Progenitor cell of endocrine pancreas (in vitro differentiated cells): ENCODE measurements around the gene SLC6A8. TPM values are rescaled to one million over a fixed set of nuclear protein-coding genes. Genes with fewer than 3 reads are reported as not detected.

Experiments
- DNase-seq: peaks from one replicate; pipeline ENCODE4 v3.0.0; 2021; ENCODE audit warnings: low spot score; ENCODE audit not compliant: unreplicated experiment
- H3K27ac Mint-ChIP-seq: 2 replicates; pipeline ENCODE4 v1.8.0; 2021; ENCODE audit warnings: mild to moderate bottlenecking, moderate library complexity, mixed read lengths
- H3K27me3 Mint-ChIP-seq: 2 replicates; pipeline ENCODE4 v1.8.0; 2021; ENCODE audit warnings: mixed read lengths
- H3K36me3 Mint-ChIP-seq: 2 replicates; pipeline ENCODE4 v1.8.0; 2022; ENCODE audit warnings: mixed read lengths; ENCODE audit not compliant: insufficient read depth
- H3K4me1 Mint-ChIP-seq: 2 replicates; pipeline ENCODE4 v1.8.0; 2021; ENCODE audit warnings: low read depth, mixed read lengths
- H3K4me3 Mint-ChIP-seq: 2 replicates; pipeline ENCODE4 v1.8.0; 2021; ENCODE audit warnings: low read depth, mild to moderate bottlenecking, moderate library complexity, mixed read lengths
- H3K9me3 Mint-ChIP-seq: 2 replicates; pipeline ENCODE4 v1.8.0; 2021; ENCODE audit warnings: low read depth, mixed read lengths
- total RNA-seq: library from RNA; stranded (reverse); gene quantifications from 2 replicates; pipeline ENCODE4 v1.2.1, GENCODE V29; 2021
- TF ChIP-seq, protein P1 (sequence below): fragments of 200-600 bp; sonication (generic); IDR thresholded peaks from one replicate; pipeline ENCODE4 v1.5.0; 2021; ENCODE audit warnings: antibody characterized with exemption, mild to moderate bottlenecking; ENCODE audit not compliant: unreplicated experiment

The SLC6A8 gene
- total RNA-seq, 1 donor from 2014 or later = 52.2 TPM

DNA sequence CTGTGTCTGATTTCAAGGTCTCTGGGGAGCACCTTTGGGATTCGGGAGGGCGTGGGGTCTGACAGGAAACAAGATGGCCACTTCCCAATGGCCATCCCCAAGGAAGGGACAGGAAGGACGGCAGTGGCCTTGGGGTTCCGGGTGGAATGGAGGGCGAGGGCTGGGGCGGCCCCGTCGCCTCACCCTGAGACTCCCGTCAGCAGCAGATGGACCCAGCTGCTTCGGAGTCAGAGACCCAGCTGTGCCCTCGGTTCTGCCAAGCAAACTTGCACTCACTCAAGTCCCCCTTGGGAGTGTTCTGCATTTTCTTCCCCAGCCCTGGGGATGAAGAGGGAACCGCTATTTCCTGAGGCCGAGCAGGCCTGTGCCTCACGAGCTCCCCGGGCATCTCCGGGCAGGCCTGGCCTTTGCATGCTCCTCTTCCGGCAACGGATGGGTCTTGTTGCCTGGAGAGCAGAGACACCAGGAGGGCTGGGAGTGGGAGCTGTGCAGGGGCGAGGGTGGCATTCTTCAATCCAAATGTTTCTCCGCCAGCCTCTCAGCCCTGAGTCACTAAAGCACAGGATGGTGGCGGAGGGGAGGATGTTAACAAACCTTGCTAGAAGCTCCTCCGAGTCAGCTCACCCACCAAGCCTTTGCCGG lies 47.6 kb upstream of the SLC6A8 start:
- Mint-ChIP-seq H3K36me3 (no peaks in the 10 kb centered on the region), H3K27ac (no peak overlapping the region), H3K4me3 (no peak overlapping the region), H3K4me1 (peaks cover 18% of the 10 kb centered on the region), H3K27me3 (peaks cover 11% of the 10 kb centered on the region), H3K9me3 (no peaks in the 10 kb centered on the region)
- DNase-seq = no peak
- TF ChIP-seq, protein P1, sequence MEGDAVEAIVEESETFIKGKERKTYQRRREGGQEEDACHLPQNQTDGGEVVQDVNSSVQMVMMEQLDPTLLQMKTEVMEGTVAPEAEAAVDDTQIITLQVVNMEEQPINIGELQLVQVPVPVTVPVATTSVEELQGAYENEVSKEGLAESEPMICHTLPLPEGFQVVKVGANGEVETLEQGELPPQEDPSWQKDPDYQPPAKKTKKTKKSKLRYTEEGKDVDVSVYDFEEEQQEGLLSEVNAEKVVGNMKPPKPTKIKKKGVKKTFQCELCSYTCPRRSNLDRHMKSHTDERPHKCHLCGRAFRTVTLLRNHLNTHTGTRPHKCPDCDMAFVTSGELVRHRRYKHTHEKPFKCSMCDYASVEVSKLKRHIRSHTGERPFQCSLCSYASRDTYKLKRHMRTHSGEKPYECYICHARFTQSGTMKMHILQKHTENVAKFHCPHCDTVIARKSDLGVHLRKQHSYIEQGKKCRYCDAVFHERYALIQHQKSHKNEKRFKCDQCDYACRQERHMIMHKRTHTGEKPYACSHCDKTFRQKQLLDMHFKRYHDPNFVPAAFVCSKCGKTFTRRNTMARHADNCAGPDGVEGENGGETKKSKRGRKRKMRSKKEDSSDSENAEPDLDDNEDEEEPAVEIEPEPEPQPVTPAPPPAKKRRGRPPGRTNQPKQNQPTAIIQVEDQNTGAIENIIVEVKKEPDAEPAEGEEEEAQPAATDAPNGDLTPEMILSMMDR = no peak

DNA sequence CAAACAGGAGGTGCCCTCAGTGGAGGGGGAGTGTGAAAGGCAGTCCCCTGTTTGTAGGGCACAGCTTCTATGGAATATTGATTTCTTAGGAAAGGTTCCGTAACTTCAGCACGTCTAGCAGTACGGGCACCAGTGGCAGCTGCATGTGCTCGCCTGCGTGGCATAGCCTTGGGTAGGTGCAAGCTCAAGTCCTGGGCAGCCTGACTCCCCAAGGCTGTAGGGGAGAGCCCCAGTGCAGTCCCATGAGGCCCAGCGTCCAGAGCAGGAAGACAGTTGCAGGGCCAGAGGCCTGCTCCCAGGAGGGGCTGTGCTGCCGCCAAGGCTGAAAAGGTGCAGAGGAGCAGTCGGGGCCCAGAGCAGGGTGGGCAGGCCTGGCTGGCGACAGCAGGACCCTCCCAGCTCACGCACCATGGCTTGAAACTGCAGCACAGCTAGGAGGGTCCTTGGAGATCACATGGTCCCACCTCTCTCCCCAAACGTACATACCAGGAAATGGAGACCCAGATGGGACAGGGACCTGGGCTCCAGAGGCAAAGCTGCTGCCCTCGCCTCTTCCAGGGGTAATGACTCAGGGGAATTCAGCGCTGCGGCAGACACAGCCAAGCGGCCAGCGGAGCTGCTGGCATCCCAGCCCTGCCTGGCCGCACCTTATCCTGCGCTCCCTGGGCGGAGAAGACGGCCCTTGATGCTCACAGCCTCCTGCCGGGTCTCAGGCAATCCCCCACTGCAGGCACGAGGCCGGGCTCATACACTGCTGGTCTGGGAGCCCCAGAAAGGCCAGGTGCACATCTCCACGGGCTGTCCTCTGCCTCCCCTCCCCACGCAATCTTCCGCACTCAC lies 46.8 kb upstream of the SLC6A8 start:
- Mint-ChIP-seq H3K4me1 (peaks cover 21% of the 10 kb centered on the region), H3K4me3 (no peak overlapping the region), H3K27me3 (peaks cover 11% of the 10 kb centered on the region), H3K9me3 (no peaks in the 10 kb centered on the region), H3K27ac (no peak overlapping the region), H3K36me3 (no peaks in the 10 kb centered on the region)
- TF ChIP-seq, protein P1 = no peak
- DNase-seq = no peak

DNA sequence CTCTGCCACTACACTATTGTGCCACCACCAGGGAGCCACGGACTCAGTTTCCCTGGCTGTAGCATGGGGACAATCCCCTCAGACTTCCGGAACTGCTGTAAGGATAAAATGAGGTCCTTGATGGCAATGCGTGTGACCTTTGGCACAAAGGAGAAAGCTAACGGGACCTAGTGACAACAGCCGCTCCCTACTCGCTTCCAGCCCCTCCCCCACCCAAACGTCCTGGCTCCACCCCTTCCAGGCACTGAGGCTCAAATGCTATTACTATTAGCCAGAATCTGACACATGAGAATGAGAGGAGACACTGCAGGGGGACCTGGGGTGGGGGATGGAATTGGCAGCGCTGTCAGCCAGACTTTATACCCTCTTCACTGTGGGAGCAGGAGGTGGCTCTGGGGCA lies 46.1 kb upstream of the SLC6A8 start:
- Mint-ChIP-seq H3K36me3 (no peaks in the 10 kb centered on the region), H3K4me3 (peak overlapping the region; percentile 37), H3K27ac (no peak overlapping the region), H3K27me3 (peaks cover 11% of the 10 kb centered on the region), H3K9me3 (no peaks in the 10 kb centered on the region), H3K4me1 (peaks cover 22% of the 10 kb centered on the region)
- TF ChIP-seq, protein P1 = no peak
- DNase-seq = no peak

DNA sequence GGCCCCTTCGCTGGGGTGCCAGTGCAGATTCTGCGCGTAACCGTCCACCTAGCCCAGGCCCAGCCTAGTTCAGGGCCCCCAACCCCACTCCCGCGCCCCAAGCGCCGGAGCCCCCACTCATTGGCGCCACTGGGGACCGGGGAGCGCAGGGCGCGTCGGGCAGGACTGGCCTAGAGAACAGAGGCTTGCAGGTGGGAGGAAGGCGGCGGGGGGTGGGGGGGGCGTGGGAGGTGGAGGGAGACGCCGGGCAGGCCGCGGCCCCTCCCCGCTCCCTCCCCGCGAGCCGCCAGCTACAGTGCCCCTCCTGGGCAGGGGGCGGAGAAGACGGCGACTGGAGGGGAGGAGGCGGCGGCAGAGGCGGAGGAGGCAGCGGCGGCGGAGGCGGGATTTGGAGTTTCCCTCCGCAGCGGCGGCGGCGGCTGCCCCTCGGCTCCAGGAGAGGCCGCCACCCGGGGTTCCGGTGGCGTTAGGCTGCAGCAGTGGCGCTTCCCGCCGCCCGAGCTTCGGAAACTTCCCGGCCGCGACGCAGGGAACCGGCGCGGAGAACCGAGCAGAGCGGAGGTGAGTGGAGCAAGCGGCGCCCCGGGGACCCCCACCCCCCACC lies 45.6 kb upstream of the SLC6A8 start:
- peaks cover 11% of the 10 kb centered on the region for H3K27me3 Mint-ChIP-seq
- H3K4me1 Mint-ChIP-seq = peaks cover 22% of the 10 kb centered on the region
- H3K9me3 Mint-ChIP-seq = no peaks in the 10 kb centered on the region
- no peaks in the 10 kb centered on the region for H3K36me3 Mint-ChIP-seq
- no peak overlapping the region for H3K27ac Mint-ChIP-seq
- H3K4me3 Mint-ChIP-seq = no peak overlapping the region
- DNase-seq = no peak
- TF ChIP-seq, protein P1 = no peak

DNA sequence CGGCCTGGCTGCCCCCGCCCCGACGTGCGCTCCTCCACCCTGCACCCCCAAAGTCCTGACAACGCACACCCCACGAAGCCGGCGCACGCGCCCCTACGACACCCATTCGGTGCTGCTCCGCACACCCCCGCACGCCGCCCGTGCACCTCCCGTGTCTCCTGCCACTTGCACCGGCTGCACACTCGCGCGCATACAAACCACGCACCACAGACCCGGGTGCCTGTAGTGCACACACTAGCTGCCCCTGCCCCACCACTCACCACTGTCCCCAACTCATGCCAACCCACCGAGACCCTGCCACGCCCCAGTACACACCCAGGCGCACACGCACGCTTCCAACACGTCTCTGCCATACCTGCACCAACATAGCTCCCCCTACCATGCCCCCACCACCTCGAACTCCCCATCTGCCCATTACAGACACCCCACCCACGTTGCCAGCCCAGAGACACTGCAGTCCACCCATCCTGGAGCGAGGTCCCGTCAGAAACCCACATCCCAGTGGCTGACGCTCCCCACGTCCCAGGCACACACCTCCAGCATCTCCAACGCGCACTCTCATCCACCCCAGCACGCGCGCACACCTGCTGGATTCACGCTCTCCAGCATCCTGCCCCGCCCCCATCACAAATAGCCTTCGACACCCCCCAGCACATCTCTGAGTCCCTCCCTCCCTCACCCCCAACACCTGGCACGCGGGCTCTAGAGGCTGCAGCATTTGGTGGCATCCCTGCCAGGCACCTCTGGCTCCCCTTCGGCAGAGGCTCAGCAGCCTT lies 44.9 kb upstream of the SLC6A8 start:
- H3K36me3 Mint-ChIP-seq = no peaks in the 10 kb centered on the region

More for the DNA sequence above, 44.9 kb upstream of the SLC6A8 start:
- Mint-ChIP-seq H3K27ac (no peak overlapping the region), H3K27me3 (peaks cover 11% of the 10 kb centered on the region), H3K4me3 (peak overlapping the region; percentile 66), H3K9me3 (no peaks in the 10 kb centered on the region), H3K4me1 (peaks cover 22% of the 10 kb centered on the region)
- no peak for DNase-seq
- TF ChIP-seq, protein P1 = no peak
